Measurements from ENCODE around the gene NHSL2. TPM values are rescaled to one million over a fixed set of nuclear protein-coding genes. Genes with fewer than 3 reads are reported as not detected.
A peak's percentile ranks its signal among the peaks of the same experiment; 100 is the strongest.

NHSL2 gene
- total RNA-seq, 2 donors from 2014 or later: 6.9 to 11.2 TPM

DNA sequence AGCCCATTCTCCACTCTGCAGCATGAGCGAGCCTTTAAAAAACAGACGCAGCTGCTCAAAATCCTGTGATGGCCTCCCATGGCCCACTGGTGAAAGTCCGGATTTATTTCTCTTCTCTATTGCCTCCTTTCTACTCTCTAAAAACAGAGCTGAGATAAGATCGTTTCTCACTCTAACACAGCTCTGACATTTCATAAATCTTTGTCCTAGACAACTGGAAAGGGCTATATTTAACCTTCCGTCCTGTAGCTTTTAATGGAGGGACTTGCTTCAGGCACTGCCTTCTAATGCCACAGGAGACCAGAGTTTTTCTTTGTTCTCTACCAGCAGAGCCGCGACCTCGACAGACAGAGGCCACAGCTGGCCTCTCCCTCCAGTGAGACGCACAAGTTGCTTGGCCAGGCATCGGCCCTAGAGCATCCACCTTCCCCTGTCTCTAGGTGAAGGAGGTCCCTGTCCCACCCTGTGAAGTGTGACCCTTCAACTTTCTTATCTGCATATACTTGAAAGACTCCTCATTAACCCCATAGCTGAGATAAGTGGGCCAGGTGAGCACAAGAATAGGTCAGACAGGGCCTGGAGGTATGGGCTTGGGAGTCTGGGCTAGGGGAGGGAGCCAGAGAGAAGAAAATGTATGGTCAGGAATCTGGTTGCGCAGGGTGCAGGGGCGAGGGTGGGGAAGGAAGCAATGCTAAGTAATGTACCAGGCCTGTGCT is 171.1 kb downstream of the NHSL2 start:
- H3K27me3 Mint-ChIP-seq (ENCODE audit: insufficient read depth): no peaks in the 10 kb centered on the region
- no peaks in the 10 kb centered on the region for H3K4me1 ChIP-seq (ENCODE audit: control insufficient read depth, insufficient read depth, low read length)
- no peak overlapping the region for H3K9ac ChIP-seq (ENCODE audit: extremely low read depth, low read length, poor library complexity, severe bottlenecking)
- H3K4me3 ChIP-seq (ENCODE audit: low read length): no peak overlapping the region
- peaks cover 75% of the 10 kb centered on the region for H3K9me3 Mint-ChIP-seq
- no peak for DNase-seq
- WGBS, 2 experiments (ENCODE audit: insufficient coverage in 1 of 2, insufficient read length in 1 of 2): 78 to 89% methylated on average over 3 to 12 of the region's 12 CpGs
- H3K4me3 Mint-ChIP-seq: no peak overlapping the region
- H3K9me3 ChIP-seq (ENCODE audit: control insufficient read depth, low read length): no peaks in the 10 kb centered on the region
- no peaks in the 10 kb centered on the region for H3K36me3 ChIP-seq (ENCODE audit: control insufficient read depth, insufficient read depth, low read length)
- no peaks in the 10 kb centered on the region for H3K27me3 ChIP-seq (ENCODE audit: control insufficient read depth, insufficient read depth, low read length, poor library complexity, severe bottlenecking)
- peak overlapping the region; percentile 64 for H3K27ac Mint-ChIP-seq
- TF ChIP-seq, protein P1, sequence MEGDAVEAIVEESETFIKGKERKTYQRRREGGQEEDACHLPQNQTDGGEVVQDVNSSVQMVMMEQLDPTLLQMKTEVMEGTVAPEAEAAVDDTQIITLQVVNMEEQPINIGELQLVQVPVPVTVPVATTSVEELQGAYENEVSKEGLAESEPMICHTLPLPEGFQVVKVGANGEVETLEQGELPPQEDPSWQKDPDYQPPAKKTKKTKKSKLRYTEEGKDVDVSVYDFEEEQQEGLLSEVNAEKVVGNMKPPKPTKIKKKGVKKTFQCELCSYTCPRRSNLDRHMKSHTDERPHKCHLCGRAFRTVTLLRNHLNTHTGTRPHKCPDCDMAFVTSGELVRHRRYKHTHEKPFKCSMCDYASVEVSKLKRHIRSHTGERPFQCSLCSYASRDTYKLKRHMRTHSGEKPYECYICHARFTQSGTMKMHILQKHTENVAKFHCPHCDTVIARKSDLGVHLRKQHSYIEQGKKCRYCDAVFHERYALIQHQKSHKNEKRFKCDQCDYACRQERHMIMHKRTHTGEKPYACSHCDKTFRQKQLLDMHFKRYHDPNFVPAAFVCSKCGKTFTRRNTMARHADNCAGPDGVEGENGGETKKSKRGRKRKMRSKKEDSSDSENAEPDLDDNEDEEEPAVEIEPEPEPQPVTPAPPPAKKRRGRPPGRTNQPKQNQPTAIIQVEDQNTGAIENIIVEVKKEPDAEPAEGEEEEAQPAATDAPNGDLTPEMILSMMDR (conservative IDR thresholded peaks at IDR 0.05): no peak
- no peaks in the 10 kb centered on the region for H3K36me3 Mint-ChIP-seq (ENCODE audit: low read depth)
- H3K4me1 Mint-ChIP-seq: peaks cover 17% of the 10 kb centered on the region
- peak overlapping the region; percentile 31 for H3K27ac ChIP-seq (ENCODE audit: low read depth, low read length)

DNA sequence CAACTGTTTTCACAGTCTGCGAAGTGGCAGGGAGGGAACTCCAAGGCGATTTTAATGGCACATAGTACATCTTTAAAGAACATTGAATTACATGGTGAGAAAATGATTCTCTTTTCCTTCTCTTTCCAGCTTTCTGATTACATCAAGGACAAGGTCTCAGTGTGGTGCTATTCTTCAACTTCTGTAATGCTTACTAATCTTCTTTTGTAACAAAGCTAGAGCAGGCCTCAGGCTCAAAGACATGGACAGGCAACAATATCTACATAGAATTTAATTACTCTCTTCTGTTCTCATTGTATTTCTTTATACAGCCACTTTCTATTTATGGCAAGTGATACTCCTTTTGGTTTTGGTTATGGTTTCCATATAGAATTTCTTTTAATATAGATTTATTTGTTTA is 172.6 kb downstream of the NHSL2 start:
- no peak overlapping the region for H3K4me3 ChIP-seq (ENCODE audit: low read length)
- Mint-ChIP-seq H3K9me3 (peaks cover 75% of the 10 kb centered on the region), H3K27ac (no peak overlapping the region), H3K27me3 (ENCODE audit: insufficient read depth) (no peaks in the 10 kb centered on the region), H3K4me3 (no peak overlapping the region), H3K36me3 (ENCODE audit: low read depth) (no peaks in the 10 kb centered on the region), H3K4me1 (peaks cover 17% of the 10 kb centered on the region)
- TF ChIP-seq, protein P1 (conservative IDR thresholded peaks at IDR 0.05): no peak
- WGBS, 2 experiments (ENCODE audit: insufficient coverage in 1 of 2, insufficient read length in 1 of 2): 75 to 80% methylated on average over 1 to 2 of the region's 2 CpGs
- no peak for DNase-seq
- no peaks in the 10 kb centered on the region for H3K27me3 ChIP-seq (ENCODE audit: control insufficient read depth, insufficient read depth, low read length, poor library complexity, severe bottlenecking)
- H3K9me3 ChIP-seq (ENCODE audit: control insufficient read depth, low read length): no peaks in the 10 kb centered on the region
- H3K9ac ChIP-seq (ENCODE audit: extremely low read depth, low read length, poor library complexity, severe bottlenecking): no peak overlapping the region
- H3K4me1 ChIP-seq (ENCODE audit: control insufficient read depth, insufficient read depth, low read length): no peaks in the 10 kb centered on the region
- H3K36me3 ChIP-seq (ENCODE audit: control insufficient read depth, insufficient read depth, low read length): no peaks in the 10 kb centered on the region
- H3K27ac ChIP-seq (ENCODE audit: low read depth, low read length): peak overlapping the region; percentile 50

DNA sequence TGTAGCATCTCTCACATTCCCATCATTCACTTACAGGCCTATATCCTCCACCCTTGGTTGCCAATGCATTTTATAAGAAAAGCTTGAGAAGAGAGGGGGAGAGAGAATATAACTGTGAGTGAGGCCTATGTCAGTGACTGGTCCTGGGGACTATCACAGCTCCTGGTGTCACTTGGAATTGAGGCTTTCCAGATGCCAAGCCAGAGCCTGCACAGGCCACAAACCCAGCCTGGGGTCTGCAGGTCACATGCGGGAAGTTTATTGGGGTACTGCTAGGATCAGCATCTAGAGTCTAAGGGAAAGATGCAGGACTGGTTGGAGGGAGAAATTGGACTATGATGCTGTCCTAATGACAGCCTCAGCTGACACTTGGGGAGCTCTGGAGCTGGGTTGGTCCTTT is 173.5 kb downstream of the NHSL2 start:
- Histone ChIP-seq H3K9me3 (ENCODE audit: control insufficient read depth, low read length) (no peaks in the 10 kb centered on the region), H3K27ac (ENCODE audit: low read depth, low read length) (no peak overlapping the region), H3K27me3 (ENCODE audit: control insufficient read depth, insufficient read depth, low read length, poor library complexity, severe bottlenecking) (no peaks in the 10 kb centered on the region), H3K36me3 (ENCODE audit: control insufficient read depth, insufficient read depth, low read length) (no peaks in the 10 kb centered on the region), H3K9ac (ENCODE audit: extremely low read depth, low read length, poor library complexity, severe bottlenecking) (no peak overlapping the region), H3K4me1 (ENCODE audit: control insufficient read depth, insufficient read depth, low read length) (no peaks in the 10 kb centered on the region), H3K4me3 (ENCODE audit: low read length) (no peak overlapping the region)
- DNase-seq: no peak
- H3K9me3 Mint-ChIP-seq: peaks cover 74% of the 10 kb centered on the region
- H3K36me3 Mint-ChIP-seq (ENCODE audit: low read depth): no peaks in the 10 kb centered on the region
- TF ChIP-seq, protein P1 (conservative IDR thresholded peaks at IDR 0.05): no peak
- 100% methylated on average over 1 of the region's 1 CpG; no CpG with 5 or more reads in 1 of the 2 experiments for WGBS, 2 experiments (ENCODE audit: insufficient coverage in 1 of 2, insufficient read length in 1 of 2)
- no peak overlapping the region for H3K4me3 Mint-ChIP-seq
- peaks cover 17% of the 10 kb centered on the region for H3K4me1 Mint-ChIP-seq
- no peaks in the 10 kb centered on the region for H3K27me3 Mint-ChIP-seq (ENCODE audit: insufficient read depth)
- no peak overlapping the region for H3K27ac Mint-ChIP-seq

All from endodermal cell (in vitro differentiated cells).